Fibroblast of lung (primary cell): ENCODE data around the gene DNAH17.

Source experiments
- CTCF ChIP-seq, 2 donors: IDR thresholded peaks in 1 of 2; conservative IDR thresholded peaks in 1 of 2; 1 replicate in 1 of 2; 2 replicates in 1 of 2; pipeline ENCODE4 v1.5.1; 2011 to 2012; ENCODE audit warnings: low read length in 2 of 2, control low read depth in 1 of 2, inconsistent platforms in 1 of 2, low read depth in 1 of 2, mild to moderate bottlenecking in 1 of 2
- EZH2 ChIP-seq: IDR thresholded peaks from 2 replicates; pipeline ENCODE4 v1.5.1; 2012; ENCODE audit warnings: low read length, control low read depth, mild to moderate bottlenecking; ENCODE audit errors: missing control alignments

GRCh38 chr17:78558989-78559388 lies 18.2 kb downstream of the DNAH17 start:
- TF ChIP-seq CTCF (conservative IDR thresholded peaks at IDR 0.05 in 1 of 2, IDR thresholded peaks at IDR 0.05 in 1 of 2; ENCODE audit: low read depth in 1 of 2, low read length in 2 of 2) (no peak), EZH2 (no peak)
